Panc1 (cell line): ENCODE measurements around the gene PZP. TPM values are rescaled to one million over a fixed set of nuclear protein-coding genes. Genes with fewer than 3 reads are reported as not detected.

Source experiments
- ATAC-seq: fragments of 200-7000 bp; cut with Tn5 transposase; 2 replicates; pipeline ENCODE4 v1.9.1; 2020; ENCODE audit warnings: mild to moderate bottlenecking, moderate library complexity
- BruUV-seq: library from RNA; stranded (reverse); fragments of 400-500 nt; replicated peaks from 2 replicates; lab custom pipeline; 2021; lab: Mats Ljungman, UMichigan
- CTCF ChIA-PET: fragments of 300-600 bp; sonication (Branson Sonifier 250); formaldehyde crosslinking; loops from one replicate; lab custom pipeline; 2022; ENCODE audit warnings: antibody characterized with exemption; lab: Charles Lee
- POLR2A ChIA-PET: fragments of 300-600 bp; sonication (Branson Sonifier 250); formaldehyde crosslinking; loops from one replicate; lab custom pipeline; 2022; ENCODE audit warnings: antibody characterized with exemption; lab: Charles Lee
- DNase-seq: peaks from one replicate; pipeline ENCODE4 v3.0.0-alpha.2; 2010; ENCODE audit warnings: low read depth, low spot score
- H3K27ac ChIP-seq: 2 replicates; pipeline ENCODE4 v1.5.1; 2011; ENCODE audit warnings: mild to moderate bottlenecking, low read length, inconsistent platforms
- H3K27me3 ChIP-seq: fragments of 200-500 bp; sonication (Bioruptor generic); 2 replicates; pipeline ENCODE4 v1.6.0; 2014; ENCODE audit warnings: low read length, inconsistent platforms; ENCODE audit not compliant: control insufficient read depth, insufficient read depth
- H3K36me3 ChIP-seq: fragments of 200-500 bp; sonication (Bioruptor generic); 2 replicates; pipeline ENCODE4 v1.5.1; 2014; ENCODE audit warnings: inconsistent platforms, mild to moderate bottlenecking, low read length, moderate library complexity; ENCODE audit not compliant: control insufficient read depth, insufficient read depth
- H3K4me1 ChIP-seq: 2 replicates; pipeline ENCODE4 v1.5.1; 2011; ENCODE audit warnings: inconsistent platforms, mild to moderate bottlenecking, low read length, moderate library complexity; ENCODE audit not compliant: control insufficient read depth, insufficient read depth
- H3K4me3 ChIP-seq, 2 experiments: 2 replicates each; pipeline ENCODE4 v1.5.1; 2011 to 2012; ENCODE audit warnings: low read depth in 2 of 2, low read length in 2 of 2, mild to moderate bottlenecking in 2 of 2, inconsistent platforms in 1 of 2, moderate library complexity in 1 of 2
- H3K9me3 ChIP-seq: fragments of 200-500 bp; sonication (Bioruptor generic); 2 replicates; pipeline ENCODE4 v1.5.1; 2014; ENCODE audit warnings: low read depth, mild to moderate bottlenecking, inconsistent platforms, low read length, moderate library complexity; ENCODE audit not compliant: control insufficient read depth, insufficient read depth
- POLR2AphosphoS5 ChIP-seq: IDR thresholded peaks from 2 replicates; pipeline ENCODE4 v1.6.1; 2012; ENCODE audit warnings: mild to moderate bottlenecking, low read depth, low read length, moderate library complexity
- SIN3A ChIP-seq: IDR thresholded peaks from 2 replicates; pipeline ENCODE4 v1.6.1; 2012; ENCODE audit warnings: low read depth, mild to moderate bottlenecking, low read length, moderate library complexity, borderline replicate concordance; ENCODE audit not compliant: insufficient read depth
- TCF7L2 ChIP-seq: IDR thresholded peaks from 2 replicates; pipeline ENCODE4 v1.6.1; 2011; ENCODE audit warnings: mild to moderate bottlenecking, low read depth, low read length, inconsistent platforms
- in situ Hi-C: cut with HindIII; loops from 2 replicates; pipeline ENCODE4 v1.10.0; 2016; ENCODE audit warnings: low sequenced_read_pairs, low pct_unique_long_range_greater_than_20kb
- intact Hi-C: fragments of 100-400 bp; cut with micrococcal nuclease; formaldehyde crosslinking; loops from one replicate; pipeline ENCODE4 v1.10.0; 2022; ENCODE audit not compliant: unreplicated experiment
- total RNA-seq: library from RNA; stranded (reverse); gene quantifications from one replicate; pipeline ENCODE4 v1.2.1, GENCODE V29; 2021; ENCODE audit not compliant: unreplicated experiment
- TF ChIP-seq, protein P1 (sequence below), 2 experiments: IDR thresholded peaks; 2 replicates each; pipeline ENCODE4 v1.6.1; 2011 to 2012; ENCODE audit warnings: low read depth in 2 of 2, control low read depth in 1 of 2, low read length in 1 of 2, mild to moderate bottlenecking in 1 of 2, moderate library complexity in 1 of 2; ENCODE audit not compliant: insufficient read depth in 1 of 2
- TF ChIP-seq, protein P2 (sequence below): fragments of 450-650 bp; IDR thresholded peaks from 2 replicates; pipeline ENCODE4 v1.5.1; 2017; ENCODE audit warnings: mild to moderate bottlenecking

The PZP gene
- total RNA-seq, 1 experiment from 2014 or later = not detected

DNA sequence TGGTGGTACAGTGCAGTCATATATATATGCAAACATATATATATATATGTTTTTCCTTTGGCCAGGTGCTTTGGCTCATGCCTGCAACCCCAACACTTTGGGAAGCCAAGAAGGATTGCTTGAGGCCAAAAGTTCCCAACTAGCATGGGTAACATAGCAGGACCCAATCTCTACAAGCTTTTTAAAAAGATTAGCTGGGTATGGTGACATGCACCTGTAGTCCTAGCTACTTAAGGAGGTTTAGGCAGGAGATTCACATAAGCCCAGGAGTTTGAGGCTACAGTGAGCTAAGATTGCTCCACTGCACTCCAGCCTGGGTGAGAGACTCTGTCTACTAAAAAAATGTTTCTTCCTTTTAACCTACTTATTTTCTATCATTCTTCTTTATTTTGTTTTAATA is 10.2 kb downstream of the PZP start:
- ATAC-seq = no peak
- BruUV-seq = no TSS peak
- POLR2A ChIA-PET = no interaction called here
- TF ChIP-seq POLR2AphosphoS5 (no peak), TCF7L2 (no peak), SIN3A (no peak)
- TF ChIP-seq, protein P1, sequence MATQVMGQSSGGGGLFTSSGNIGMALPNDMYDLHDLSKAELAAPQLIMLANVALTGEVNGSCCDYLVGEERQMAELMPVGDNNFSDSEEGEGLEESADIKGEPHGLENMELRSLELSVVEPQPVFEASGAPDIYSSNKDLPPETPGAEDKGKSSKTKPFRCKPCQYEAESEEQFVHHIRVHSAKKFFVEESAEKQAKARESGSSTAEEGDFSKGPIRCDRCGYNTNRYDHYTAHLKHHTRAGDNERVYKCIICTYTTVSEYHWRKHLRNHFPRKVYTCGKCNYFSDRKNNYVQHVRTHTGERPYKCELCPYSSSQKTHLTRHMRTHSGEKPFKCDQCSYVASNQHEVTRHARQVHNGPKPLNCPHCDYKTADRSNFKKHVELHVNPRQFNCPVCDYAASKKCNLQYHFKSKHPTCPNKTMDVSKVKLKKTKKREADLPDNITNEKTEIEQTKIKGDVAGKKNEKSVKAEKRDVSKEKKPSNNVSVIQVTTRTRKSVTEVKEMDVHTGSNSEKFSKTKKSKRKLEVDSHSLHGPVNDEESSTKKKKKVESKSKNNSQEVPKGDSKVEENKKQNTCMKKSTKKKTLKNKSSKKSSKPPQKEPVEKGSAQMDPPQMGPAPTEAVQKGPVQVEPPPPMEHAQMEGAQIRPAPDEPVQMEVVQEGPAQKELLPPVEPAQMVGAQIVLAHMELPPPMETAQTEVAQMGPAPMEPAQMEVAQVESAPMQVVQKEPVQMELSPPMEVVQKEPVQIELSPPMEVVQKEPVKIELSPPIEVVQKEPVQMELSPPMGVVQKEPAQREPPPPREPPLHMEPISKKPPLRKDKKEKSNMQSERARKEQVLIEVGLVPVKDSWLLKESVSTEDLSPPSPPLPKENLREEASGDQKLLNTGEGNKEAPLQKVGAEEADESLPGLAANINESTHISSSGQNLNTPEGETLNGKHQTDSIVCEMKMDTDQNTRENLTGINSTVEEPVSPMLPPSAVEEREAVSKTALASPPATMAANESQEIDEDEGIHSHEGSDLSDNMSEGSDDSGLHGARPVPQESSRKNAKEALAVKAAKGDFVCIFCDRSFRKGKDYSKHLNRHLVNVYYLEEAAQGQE (IDR thresholded peaks at IDR 0.05; ENCODE audit: insufficient read depth in 1 of 2, low read depth in 2 of 2, low read length in 1 of 2) = no peak
- TF ChIP-seq, protein P2, sequence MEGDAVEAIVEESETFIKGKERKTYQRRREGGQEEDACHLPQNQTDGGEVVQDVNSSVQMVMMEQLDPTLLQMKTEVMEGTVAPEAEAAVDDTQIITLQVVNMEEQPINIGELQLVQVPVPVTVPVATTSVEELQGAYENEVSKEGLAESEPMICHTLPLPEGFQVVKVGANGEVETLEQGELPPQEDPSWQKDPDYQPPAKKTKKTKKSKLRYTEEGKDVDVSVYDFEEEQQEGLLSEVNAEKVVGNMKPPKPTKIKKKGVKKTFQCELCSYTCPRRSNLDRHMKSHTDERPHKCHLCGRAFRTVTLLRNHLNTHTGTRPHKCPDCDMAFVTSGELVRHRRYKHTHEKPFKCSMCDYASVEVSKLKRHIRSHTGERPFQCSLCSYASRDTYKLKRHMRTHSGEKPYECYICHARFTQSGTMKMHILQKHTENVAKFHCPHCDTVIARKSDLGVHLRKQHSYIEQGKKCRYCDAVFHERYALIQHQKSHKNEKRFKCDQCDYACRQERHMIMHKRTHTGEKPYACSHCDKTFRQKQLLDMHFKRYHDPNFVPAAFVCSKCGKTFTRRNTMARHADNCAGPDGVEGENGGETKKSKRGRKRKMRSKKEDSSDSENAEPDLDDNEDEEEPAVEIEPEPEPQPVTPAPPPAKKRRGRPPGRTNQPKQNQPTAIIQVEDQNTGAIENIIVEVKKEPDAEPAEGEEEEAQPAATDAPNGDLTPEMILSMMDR = no peak
- DNase-seq = no peak
- intact Hi-C loops (no loop called here), in situ Hi-C loops (no loop called here)
- no peak overlapping the region for H3K4me3 ChIP-seq
- CTCF ChIA-PET = no interaction called here
- no peaks in the 10 kb centered on the region; the same call in none of the 2 replicates for H3K27me3 ChIP-seq
- no peaks in the 10 kb centered on the region for H3K36me3 ChIP-seq
- no peaks in the 10 kb centered on the region for H3K9me3 ChIP-seq
- H3K27ac ChIP-seq = no peak overlapping the region
- no peaks in the 10 kb centered on the region for H3K4me1 ChIP-seq

DNA sequence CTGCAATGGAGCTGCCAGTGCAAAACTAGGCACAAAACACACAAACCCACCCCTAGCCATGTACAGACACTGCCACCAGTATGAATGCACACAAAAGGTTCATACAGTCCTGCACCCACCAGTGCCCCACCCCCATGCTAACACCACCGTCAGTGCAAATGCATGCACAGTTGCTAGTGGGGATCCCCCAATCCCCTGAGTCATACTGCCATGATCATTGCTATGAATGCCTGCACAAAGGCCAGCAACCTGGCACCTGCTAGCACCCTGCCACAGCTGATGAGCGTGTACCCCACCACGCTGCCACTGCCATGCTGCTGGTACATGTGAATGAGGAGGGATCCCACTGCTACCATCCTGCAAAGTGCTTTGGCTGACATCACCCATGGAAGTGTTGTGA is 23.9 kb downstream of the PZP start:
- Histone ChIP-seq H3K27me3 (no peaks in the 10 kb centered on the region; the same call in 1 of the 2 replicates), H3K36me3 (no peaks in the 10 kb centered on the region), H3K4me1 (no peaks in the 10 kb centered on the region), H3K27ac (no peak overlapping the region), H3K4me3 (no peak overlapping the region), H3K9me3 (no peaks in the 10 kb centered on the region)
- ChIA-PET CTCF (no interaction called here), POLR2A (no interaction called here)
- ATAC-seq (no peak), DNase-seq (no peak)
- in situ Hi-C loops (no loop called here), intact Hi-C loops (no loop called here)
- TF ChIP-seq, protein P2 = no peak
- TF ChIP-seq, protein P1 (IDR thresholded peaks at IDR 0.05; ENCODE audit: insufficient read depth in 1 of 2, low read depth in 2 of 2, low read length in 1 of 2) = no peak
- TF ChIP-seq TCF7L2 = no peak
- no peak for TF ChIP-seq POLR2AphosphoS5
- no peak for TF ChIP-seq SIN3A
- BruUV-seq = no TSS peak
